Neuronal stem cell (in vitro differentiated cells): ENCODE results near the gene GLRX.

Experiments used
- DNase-seq: peaks from one replicate; pipeline ENCODE4 v3.0.0-alpha.2; 2013; ENCODE audit warnings: low spot score
- H2AFZ ChIP-seq: one replicate; pipeline ENCODE4 v1.6.1; 2013; ENCODE audit warnings: mild to moderate bottlenecking, low read length, inconsistent platforms
- H2AK5ac ChIP-seq: 2 replicates; pipeline ENCODE4 v1.6.1; 2013; ENCODE audit warnings: low read depth, mild to moderate bottlenecking, inconsistent platforms, low read length, moderate library complexity, mixed read lengths
- H2BK120ac ChIP-seq: 2 replicates; pipeline ENCODE4 v1.6.1; 2013; ENCODE audit warnings: low read depth, mild to moderate bottlenecking, inconsistent platforms, low read length, moderate library complexity, mixed read lengths
- H2BK12ac ChIP-seq: one replicate; pipeline ENCODE4 v1.6.1; 2013; ENCODE audit warnings: low read length, inconsistent platforms
- H2BK15ac ChIP-seq: 2 replicates; pipeline ENCODE4 v1.6.1; 2013; ENCODE audit warnings: mild to moderate bottlenecking, low read length, inconsistent platforms, mixed read lengths
- H2BK5ac ChIP-seq: one replicate; pipeline ENCODE4 v1.6.1; 2013; ENCODE audit warnings: inconsistent platforms, mild to moderate bottlenecking, low read length, moderate library complexity
- H3K14ac ChIP-seq: one replicate; pipeline ENCODE4 v1.6.1; 2013; ENCODE audit warnings: low read length, inconsistent platforms
- H3K18ac ChIP-seq: 2 replicates; pipeline ENCODE4 v1.6.1; 2013; ENCODE audit warnings: low read length, inconsistent platforms
- H3K23ac ChIP-seq: 2 replicates; pipeline ENCODE4 v1.6.1; 2013; ENCODE audit warnings: low read depth, mild to moderate bottlenecking, mixed read lengths, low read length, inconsistent platforms; ENCODE audit not compliant: poor library complexity
- H3K27ac ChIP-seq: replicated peaks from 3 replicates; pipeline ENCODE4 v1.5.1; 2013; ENCODE audit warnings: low read length, inconsistent platforms
- H3K27me3 ChIP-seq, 3 experiments: 2 replicates each; pipeline ENCODE4 v1.6.1; 2013; ENCODE audit warnings: low read length in 3 of 3, mild to moderate bottlenecking in 2 of 3, inconsistent platforms in 1 of 3, low read depth in 1 of 3, mixed read lengths in 1 of 3, moderate library complexity in 1 of 3; ENCODE audit not compliant: control insufficient read depth in 3 of 3, insufficient read depth in 3 of 3
- H3K36me3 ChIP-seq, 2 donors: replicated peaks in 1 of 2; 2 replicates each; pipeline ENCODE4 v1.6.1; 2013; ENCODE audit warnings: low read length in 2 of 2; ENCODE audit not compliant: control insufficient read depth in 2 of 2, insufficient read depth in 2 of 2
- H3K4ac ChIP-seq: 2 replicates; pipeline ENCODE4 v1.6.1; 2013; ENCODE audit warnings: inconsistent platforms, mild to moderate bottlenecking, low read length, moderate library complexity
- H3K4me1 ChIP-seq, 2 donors: 1 replicate in 1 of 2; 2 replicates in 1 of 2; pipeline ENCODE4 v1.6.1; 2013; ENCODE audit warnings: low read length in 2 of 2, low read depth in 1 of 2; ENCODE audit not compliant: control insufficient read depth in 2 of 2, insufficient read depth in 1 of 2
- H3K4me2 ChIP-seq: one replicate; pipeline ENCODE4 v1.6.1; 2013; ENCODE audit warnings: mild to moderate bottlenecking, low read length, inconsistent platforms; ENCODE audit not compliant: insufficient read depth, poor library complexity, severe bottlenecking
- H3K4me3 ChIP-seq, 2 donors: 2 replicates each; pipeline ENCODE4 v1.5.1; 2013; ENCODE audit warnings: low read length in 2 of 2, mild to moderate bottlenecking in 2 of 2, inconsistent platforms in 1 of 2, moderate library complexity in 1 of 2
- H3K79me1 ChIP-seq: one replicate; pipeline ENCODE4 v1.6.1; 2013; ENCODE audit warnings: low read depth, mild to moderate bottlenecking, inconsistent platforms, low read length, moderate library complexity
- H3K9ac ChIP-seq: one replicate; pipeline ENCODE4 v1.6.1; 2013; ENCODE audit warnings: mild to moderate bottlenecking, low read depth, low read length, inconsistent platforms; ENCODE audit not compliant: poor library complexity
- H3K9me3 ChIP-seq, 2 donors: replicated peaks in 1 of 2; 2 replicates each; pipeline versions ENCODE3 to v1.6.1; 2013; ENCODE audit warnings: low read length in 2 of 2, mild to moderate bottlenecking in 2 of 2, inconsistent platforms in 1 of 2, low read depth in 1 of 2, mixed read lengths in 1 of 2, moderate library complexity in 1 of 2; ENCODE audit not compliant: control insufficient read depth in 2 of 2, insufficient read depth in 1 of 2
- H4K8ac ChIP-seq: one replicate; pipeline ENCODE4 v1.6.1; 2013; ENCODE audit warnings: low read depth, mild to moderate bottlenecking, inconsistent platforms, low read length, moderate library complexity
- H4K91ac ChIP-seq: one replicate; pipeline ENCODE4 v1.6.1; 2013; ENCODE audit warnings: low read length, low read depth, mild to moderate bottlenecking, inconsistent platforms; ENCODE audit not compliant: poor library complexity
- WGBS, 2 donors: extraction: QIAGEN DNeasy Blood & Tissue Kit; methylation state at CpG; one replicate each; pipeline ENCODE4 v1.1.7; 2013; ENCODE audit warnings: missing lambda C conversion rate in 2 of 2, mixed read lengths in 1 of 2; ENCODE audit not compliant: insufficient read length in 2 of 2, insufficient replicate concordance in 1 of 2; ENCODE audit errors: extremely low coverage in 2 of 2; 5-methylcytosine and 5-hydroxymethylcytosine counted together

The GLRX gene

DNA sequence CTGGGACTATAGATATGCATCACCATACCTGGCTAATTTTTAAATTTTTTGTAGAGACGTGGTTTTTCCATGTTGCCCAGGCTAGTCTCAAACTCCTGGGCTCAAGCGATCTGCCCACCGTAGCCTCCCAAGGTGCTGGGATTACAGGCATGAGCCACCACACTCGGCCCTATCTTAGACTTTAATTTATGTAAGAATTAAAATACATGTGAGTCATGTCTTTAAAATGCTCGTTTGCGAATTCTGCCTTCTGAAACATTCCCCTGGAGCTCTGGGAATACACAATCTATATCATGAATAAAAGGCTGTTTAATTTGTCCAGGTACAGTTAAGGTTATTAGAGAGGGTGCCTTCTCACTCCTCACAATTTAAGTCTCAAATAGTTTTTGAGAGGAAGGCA is 58.6 kb downstream of the GLRX start:
- Histone ChIP-seq H2AFZ (no peak overlapping the region), H3K36me3 (peaks cover 0 to 98% of the 10 kb centered on the region in 2 donors)
- no CpG with 5 or more reads among the region's 6 CpGs for WGBS, 2 donors

More for the DNA sequence above, 58.6 kb downstream of the GLRX start:
- Histone ChIP-seq H3K23ac (no peak overlapping the region), H3K4ac (no peak overlapping the region), H4K91ac (no peak overlapping the region), H2BK15ac (no peak overlapping the region), H2BK5ac (no peak overlapping the region), H3K9me3 (no peaks in the 10 kb centered on the region), H4K8ac (no peak overlapping the region), H3K9ac (no peak overlapping the region), H3K79me1 (no peaks in the 10 kb centered on the region), H2AK5ac (no peak overlapping the region), H3K14ac (no peak overlapping the region), H3K18ac (no peak overlapping the region), H3K27me3 (no peaks in the 10 kb centered on the region), H3K4me3 (no peak overlapping the region), H2BK12ac (no peak overlapping the region), H3K4me2 (no peak overlapping the region), H2BK120ac (no peak overlapping the region), H3K4me1 (no peaks in the 10 kb centered on the region), H3K27ac (no peak overlapping the region)
- DNase-seq, result no peak
